CD4-positive, alpha-beta T cell (primary cell): ENCODE data around the gene GAL. TPM values are rescaled to one million over a fixed set of nuclear protein-coding genes. Genes with fewer than 3 reads are reported as not detected.

ENCODE experiments used
- ATAC-seq: fragments of 200-7000 bp; cut with Tn5 transposase; one replicate; pipeline ENCODE4 v1.10.0; 2022; ENCODE audit warnings: mild to moderate bottlenecking; ENCODE audit not compliant: poor library complexity
- CTCF ChIA-PET: fragments of 350-600 bp; sonication (Branson Sonifier 250); formaldehyde crosslinking; loops from one replicate; lab custom pipeline; 2021; ENCODE audit warnings: antibody characterized with exemption, inconsistent platforms; lab: Charles Lee
- POLR2A ChIA-PET: fragments of 350-600 bp; sonication (Branson Sonifier 250); formaldehyde crosslinking; loops from one replicate; lab custom pipeline; 2021; ENCODE audit warnings: antibody characterized with exemption, inconsistent platforms; lab: Charles Lee
- DNase-seq, 14 experiments: peaks; one replicate each; pipeline ENCODE4 v3.0.0-alpha.2; 2013 to 2020; ENCODE audit warnings: mixed read lengths in 2 of 14
- H3K27ac ChIP-seq, 2 donors: one replicate each; pipeline versions ENCODE4 v1.5.1 to v1.7.0; 2013; ENCODE audit warnings: low read length in 2 of 2, low read depth in 1 of 2, mild to moderate bottlenecking in 1 of 2
- H3K27me3 ChIP-seq, 2 experiments: 1 replicate in 1 of 2; 2 replicates in 1 of 2; pipeline versions ENCODE4 v1.6.1 to v1.7.0; 2013; ENCODE audit warnings: low read length in 2 of 2, control low read depth in 1 of 2, mild to moderate bottlenecking in 1 of 2, moderate library complexity in 1 of 2; ENCODE audit not compliant: insufficient read depth in 2 of 2, control insufficient read depth in 1 of 2
- H3K36me3 ChIP-seq: one replicate; pipeline ENCODE4 v1.6.1; 2013; ENCODE audit warnings: low read length, control low read depth; ENCODE audit not compliant: insufficient read depth
- H3K4me1 ChIP-seq: one replicate; pipeline ENCODE4 v1.6.1; 2013; ENCODE audit warnings: low read length, control low read depth; ENCODE audit not compliant: insufficient read depth
- H3K4me3 ChIP-seq: one replicate; pipeline ENCODE4 v1.5.1; 2013; ENCODE audit warnings: mild to moderate bottlenecking, low read length, moderate library complexity
- H3K9me3 ChIP-seq, 2 experiments: 1 replicate in 1 of 2; 2 replicates in 1 of 2; pipeline versions ENCODE4 v1.6.1 to v1.7.0; 2013; ENCODE audit warnings: low read length in 2 of 2, mild to moderate bottlenecking in 2 of 2, control low read depth in 1 of 2, moderate library complexity in 1 of 2; ENCODE audit not compliant: control insufficient read depth in 1 of 2, insufficient read depth in 1 of 2
- H3K27ac Mint-ChIP-seq: one replicate; pipeline ENCODE4 v1.8.0; 2020; ENCODE audit warnings: mixed read lengths
- H3K27me3 Mint-ChIP-seq: one replicate; pipeline ENCODE4 v1.8.0; 2021; ENCODE audit warnings: mixed read lengths
- H3K36me3 Mint-ChIP-seq: one replicate; pipeline ENCODE4 v1.8.0; 2021; ENCODE audit warnings: low read depth, mixed read lengths
- H3K4me1 Mint-ChIP-seq: one replicate; pipeline ENCODE4 v1.8.0; 2021; ENCODE audit warnings: low read depth, mixed read lengths
- H3K4me3 Mint-ChIP-seq: one replicate; pipeline ENCODE4 v1.8.0; 2020; ENCODE audit warnings: mild to moderate bottlenecking, mixed read lengths
- H3K9me3 Mint-ChIP-seq: one replicate; pipeline ENCODE4 v1.8.0; 2020; ENCODE audit warnings: mixed read lengths
- CTCF ChIP-seq: fragments of 200-600 bp; IDR thresholded peaks from one replicate; pipeline ENCODE4 v1.8.0; 2022; ENCODE audit warnings: antibody characterized with exemption, mild to moderate bottlenecking
- intact Hi-C, 2 experiments: fragments of 100-400 bp; cut with DNase I in 1 of 2; cut with micrococcal nuclease in 1 of 2; formaldehyde crosslinking; loops; one replicate each; pipeline versions ENCODE4 v1.15.1 to v1.9.0; 2023 to 2025; cut with DNase I, micrococcal nuclease
- total RNA-seq, 174 experiments: library from RNA in 2 of 174; stranded (reverse) in 2 of 174; gene quantifications; one replicate each; pipeline ENCODE4 v1.2.3 and lab custom pipeline; 2021 to 2026

GAL gene
- total RNA-seq, 2 experiments from 2014 or later = not detected

GRCh38 chr11:68651985-68652682, 32.2 kb upstream of the GAL start:
- POLR2A ChIA-PET = no interaction called here
- H3K27me3 ChIP-seq = peaks cover 0 to 8% of the 10 kb centered on the region in 2 experiments

GRCh38 chr11:68652683-68653156, 31.6 kb upstream of the GAL start:
- Mint-ChIP-seq H3K4me1 (no peaks in the 10 kb centered on the region), H3K36me3 (no peaks in the 10 kb centered on the region), H3K27me3 (peaks cover 26% of the 10 kb centered on the region), H3K4me3 (no peak overlapping the region), H3K9me3 (no peaks in the 10 kb centered on the region), H3K27ac (no peak overlapping the region)
- Histone ChIP-seq H3K27ac (no peak overlapping the region), H3K4me1 (no peaks in the 10 kb centered on the region), H3K4me3 (no peak overlapping the region), H3K36me3 (no peaks in the 10 kb centered on the region), H3K9me3 (peaks cover 0 to 25% of the 10 kb centered on the region in 2 experiments), H3K27me3 (peaks cover 0 to 8% of the 10 kb centered on the region in 2 experiments)
- ATAC-seq (no peak), DNase-seq (peak in 1 of 14 experiments; percentile 4)
- intact Hi-C loops = no loop called here
- POLR2A ChIA-PET = no interaction called here
- CTCF ChIA-PET = no interaction called here
- TF ChIP-seq CTCF = no peak

More at GRCh38 chr11:68651985-68652682, 32.2 kb upstream of the GAL start:
- H3K27ac ChIP-seq = no peak overlapping the region
- Mint-ChIP-seq H3K4me3 (no peak overlapping the region), H3K36me3 (no peaks in the 10 kb centered on the region), H3K4me1 (no peaks in the 10 kb centered on the region), H3K27me3 (peaks cover 30% of the 10 kb centered on the region), H3K27ac (no peak overlapping the region), H3K9me3 (peaks cover 4% of the 10 kb centered on the region)
- no peak for TF ChIP-seq CTCF
- peak in 1 of 14 experiments; percentile 10 for DNase-seq
- no peak overlapping the region for H3K4me3 ChIP-seq
- no peaks in the 10 kb centered on the region for H3K4me1 ChIP-seq
- intact Hi-C loops = no loop called here
- no peak for ATAC-seq
- no peaks in the 10 kb centered on the region for H3K36me3 ChIP-seq
- peaks cover 4 to 30% of the 10 kb centered on the region in 2 experiments for H3K9me3 ChIP-seq
- CTCF ChIA-PET = no interaction called here

- Histone ChIP-seq H3K27ac (no peak overlapping the region), H3K36me3 (no peaks in the 10 kb centered on the region), H3K27me3 (peaks cover 0 to 8% of the 10 kb centered on the region in 2 experiments), H3K4me3 (no peak overlapping the region), H3K4me1 (no peaks in the 10 kb centered on the region), H3K9me3 (peaks cover 0 to 25% of the 10 kb centered on the region in 2 experiments)
- Mint-ChIP-seq H3K4me3 (no peak overlapping the region), H3K27ac (no peak overlapping the region), H3K27me3 (peaks cover 23% of the 10 kb centered on the region), H3K4me1 (no peaks in the 10 kb centered on the region), H3K36me3 (no peaks in the 10 kb centered on the region), H3K9me3 (no peaks in the 10 kb centered on the region)
- peak in 1 of 14 experiments; percentile 5 for DNase-seq
- intact Hi-C loops = no loop called here
- ChIA-PET POLR2A (no interaction called here), CTCF (no interaction called here)
- no peak for TF ChIP-seq CTCF
- no peak for ATAC-seq
Observed at GRCh38 chr11:68653486-68654430, 30.6 kb upstream of the GAL start.
